Body of pancreas (tissue), 4 donors: Measurements from ENCODE around the gene TPD52L1.

Experiments
- POLR2A ChIP-seq, 3 donors: fragments of 450-650 bp; IDR thresholded peaks; one replicate each; pipeline ENCODE4 v1.6.1; 2016; ENCODE audit warnings: antibody characterized with exemption in 3 of 3, mild to moderate bottlenecking in 2 of 3
- TF ChIP-seq, protein P1 (sequence below), 7 experiments: fragments of 450-650 bp in 4 of 7; fragments of 200-600 bp in 3 of 7; sonication (generic) in 3 of 7; IDR thresholded peaks; one replicate each; pipeline ENCODE4 v1.5.1; 2016 to 2019; ENCODE audit warnings: antibody characterized with exemption in 7 of 7

DNA sequence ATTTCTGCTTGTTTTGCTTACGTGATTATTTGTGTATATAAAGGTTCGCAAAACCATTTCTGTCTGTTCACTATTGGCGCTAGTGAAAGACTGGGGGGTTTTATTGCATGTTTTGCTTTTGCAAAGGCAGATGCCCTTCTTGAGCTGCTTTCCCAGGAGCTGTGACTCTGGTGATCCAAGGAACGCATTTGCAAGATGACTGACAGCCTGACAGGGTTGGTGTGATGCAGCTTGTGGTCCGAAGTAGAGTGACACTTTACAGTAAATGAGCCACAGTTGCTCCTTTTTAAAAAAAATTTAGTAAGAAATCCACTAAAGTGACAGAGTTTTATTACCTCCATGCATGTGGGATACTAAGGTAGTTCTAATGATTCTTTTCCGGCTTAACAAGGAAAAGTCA is 73.7 kb downstream of the TPD52L1 start:
- TF ChIP-seq, protein P1, sequence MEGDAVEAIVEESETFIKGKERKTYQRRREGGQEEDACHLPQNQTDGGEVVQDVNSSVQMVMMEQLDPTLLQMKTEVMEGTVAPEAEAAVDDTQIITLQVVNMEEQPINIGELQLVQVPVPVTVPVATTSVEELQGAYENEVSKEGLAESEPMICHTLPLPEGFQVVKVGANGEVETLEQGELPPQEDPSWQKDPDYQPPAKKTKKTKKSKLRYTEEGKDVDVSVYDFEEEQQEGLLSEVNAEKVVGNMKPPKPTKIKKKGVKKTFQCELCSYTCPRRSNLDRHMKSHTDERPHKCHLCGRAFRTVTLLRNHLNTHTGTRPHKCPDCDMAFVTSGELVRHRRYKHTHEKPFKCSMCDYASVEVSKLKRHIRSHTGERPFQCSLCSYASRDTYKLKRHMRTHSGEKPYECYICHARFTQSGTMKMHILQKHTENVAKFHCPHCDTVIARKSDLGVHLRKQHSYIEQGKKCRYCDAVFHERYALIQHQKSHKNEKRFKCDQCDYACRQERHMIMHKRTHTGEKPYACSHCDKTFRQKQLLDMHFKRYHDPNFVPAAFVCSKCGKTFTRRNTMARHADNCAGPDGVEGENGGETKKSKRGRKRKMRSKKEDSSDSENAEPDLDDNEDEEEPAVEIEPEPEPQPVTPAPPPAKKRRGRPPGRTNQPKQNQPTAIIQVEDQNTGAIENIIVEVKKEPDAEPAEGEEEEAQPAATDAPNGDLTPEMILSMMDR (IDR thresholded peaks at IDR 0.05): no peak
- no peak for TF ChIP-seq POLR2A (IDR thresholded peaks at IDR 0.05)
